ENCODE data around the gene TBC1D1. TPM values are rescaled to one million over a fixed set of nuclear protein-coding genes. Genes with fewer than 3 reads are reported as not detected.

Gene TBC1D1, protein sequence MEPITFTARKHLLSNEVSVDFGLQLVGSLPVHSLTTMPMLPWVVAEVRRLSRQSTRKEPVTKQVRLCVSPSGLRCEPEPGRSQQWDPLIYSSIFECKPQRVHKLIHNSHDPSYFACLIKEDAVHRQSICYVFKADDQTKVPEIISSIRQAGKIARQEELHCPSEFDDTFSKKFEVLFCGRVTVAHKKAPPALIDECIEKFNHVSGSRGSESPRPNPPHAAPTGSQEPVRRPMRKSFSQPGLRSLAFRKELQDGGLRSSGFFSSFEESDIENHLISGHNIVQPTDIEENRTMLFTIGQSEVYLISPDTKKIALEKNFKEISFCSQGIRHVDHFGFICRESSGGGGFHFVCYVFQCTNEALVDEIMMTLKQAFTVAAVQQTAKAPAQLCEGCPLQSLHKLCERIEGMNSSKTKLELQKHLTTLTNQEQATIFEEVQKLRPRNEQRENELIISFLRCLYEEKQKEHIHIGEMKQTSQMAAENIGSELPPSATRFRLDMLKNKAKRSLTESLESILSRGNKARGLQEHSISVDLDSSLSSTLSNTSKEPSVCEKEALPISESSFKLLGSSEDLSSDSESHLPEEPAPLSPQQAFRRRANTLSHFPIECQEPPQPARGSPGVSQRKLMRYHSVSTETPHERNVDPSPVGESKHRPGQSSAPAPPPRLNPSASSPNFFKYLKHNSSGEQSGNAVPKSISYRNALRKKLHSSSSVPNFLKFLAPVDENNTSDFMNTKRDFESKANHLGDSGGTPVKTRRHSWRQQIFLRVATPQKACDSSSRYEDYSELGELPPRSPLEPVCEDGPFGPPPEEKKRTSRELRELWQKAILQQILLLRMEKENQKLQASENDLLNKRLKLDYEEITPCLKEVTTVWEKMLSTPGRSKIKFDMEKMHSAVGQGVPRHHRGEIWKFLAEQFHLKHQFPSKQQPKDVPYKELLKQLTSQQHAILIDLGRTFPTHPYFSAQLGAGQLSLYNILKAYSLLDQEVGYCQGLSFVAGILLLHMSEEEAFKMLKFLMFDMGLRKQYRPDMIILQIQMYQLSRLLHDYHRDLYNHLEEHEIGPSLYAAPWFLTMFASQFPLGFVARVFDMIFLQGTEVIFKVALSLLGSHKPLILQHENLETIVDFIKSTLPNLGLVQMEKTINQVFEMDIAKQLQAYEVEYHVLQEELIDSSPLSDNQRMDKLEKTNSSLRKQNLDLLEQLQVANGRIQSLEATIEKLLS (N-terminal part only)
- 10 to 100 TPM; 16.2 to 41.0 (median 28.3) TPM for total RNA-seq
- 10 to 100 TPM; 22.1 to 23.2 TPM for polyA plus RNA-seq

GRCh38 chr4:37890801-37891259 lies at the start of gene TBC1D1:
TBC1D1 (plus strand) TSS chr4:37891084; CDS start chr4:37902096, 11,012 bp downstream.
- intact Hi-C loops (cut with DNase I) = loop anchor here in 1 of 3 donors (5.0 kb wide), 1 partner anchor 81 kb away; no protein-coding TSS in a partner anchor

DNA sequence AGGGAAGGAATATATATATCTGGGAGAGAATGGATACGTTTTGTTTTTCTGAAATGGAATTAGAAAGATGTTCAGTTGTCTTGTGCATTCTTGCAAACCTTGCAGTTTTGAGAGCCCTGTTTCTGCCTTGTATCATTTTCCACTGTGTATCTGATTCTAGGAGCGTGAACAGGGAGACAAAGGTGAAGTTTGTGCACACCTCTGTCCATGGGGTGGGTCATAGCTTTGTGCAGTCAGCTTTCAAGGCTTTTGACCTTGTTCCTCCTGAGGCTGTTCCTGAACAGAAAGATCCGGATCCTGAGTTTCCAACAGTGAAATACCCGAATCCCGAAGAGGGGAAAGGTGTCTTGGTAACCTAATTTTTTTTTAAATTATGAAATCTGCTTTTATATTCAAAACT lies 46.7 kb upstream of the TBC1D1 start:
- no peak for ATAC-seq

More at GRCh38 chr4:37890801-37891259, at the start of gene TBC1D1:
- Histone ChIP-seq H3K36me3 (no peaks in the 10 kb centered on the region), H3K9me3 (no peaks in the 10 kb centered on the region), H3K4me1 (peaks cover 0 to 3% (median 0%) of the 10 kb centered on the region in 3 donors), H3K27ac (peak within 1 kb of the TSS in 2 of 4 donors; percentile 36 to 55), H3K27me3 (no peaks in the 10 kb centered on the region), H3K4me3 (peak within 1 kb of the TSS; percentile 52 to 92 (median 72))
- peak; percentile 21 to 89 (median 52) for DNase-seq
- WGBS, 2 donors = 0 to 2% methylated on average over 12 to 43 of the region's 43 CpGs
- ATAC-seq = peak; percentile 60 to 68 (median 63)
- TF ChIP-seq, protein P1, sequence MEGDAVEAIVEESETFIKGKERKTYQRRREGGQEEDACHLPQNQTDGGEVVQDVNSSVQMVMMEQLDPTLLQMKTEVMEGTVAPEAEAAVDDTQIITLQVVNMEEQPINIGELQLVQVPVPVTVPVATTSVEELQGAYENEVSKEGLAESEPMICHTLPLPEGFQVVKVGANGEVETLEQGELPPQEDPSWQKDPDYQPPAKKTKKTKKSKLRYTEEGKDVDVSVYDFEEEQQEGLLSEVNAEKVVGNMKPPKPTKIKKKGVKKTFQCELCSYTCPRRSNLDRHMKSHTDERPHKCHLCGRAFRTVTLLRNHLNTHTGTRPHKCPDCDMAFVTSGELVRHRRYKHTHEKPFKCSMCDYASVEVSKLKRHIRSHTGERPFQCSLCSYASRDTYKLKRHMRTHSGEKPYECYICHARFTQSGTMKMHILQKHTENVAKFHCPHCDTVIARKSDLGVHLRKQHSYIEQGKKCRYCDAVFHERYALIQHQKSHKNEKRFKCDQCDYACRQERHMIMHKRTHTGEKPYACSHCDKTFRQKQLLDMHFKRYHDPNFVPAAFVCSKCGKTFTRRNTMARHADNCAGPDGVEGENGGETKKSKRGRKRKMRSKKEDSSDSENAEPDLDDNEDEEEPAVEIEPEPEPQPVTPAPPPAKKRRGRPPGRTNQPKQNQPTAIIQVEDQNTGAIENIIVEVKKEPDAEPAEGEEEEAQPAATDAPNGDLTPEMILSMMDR (IDR thresholded peaks at IDR 0.05) = no peak
- FAIRE-seq = no peak

DNA sequence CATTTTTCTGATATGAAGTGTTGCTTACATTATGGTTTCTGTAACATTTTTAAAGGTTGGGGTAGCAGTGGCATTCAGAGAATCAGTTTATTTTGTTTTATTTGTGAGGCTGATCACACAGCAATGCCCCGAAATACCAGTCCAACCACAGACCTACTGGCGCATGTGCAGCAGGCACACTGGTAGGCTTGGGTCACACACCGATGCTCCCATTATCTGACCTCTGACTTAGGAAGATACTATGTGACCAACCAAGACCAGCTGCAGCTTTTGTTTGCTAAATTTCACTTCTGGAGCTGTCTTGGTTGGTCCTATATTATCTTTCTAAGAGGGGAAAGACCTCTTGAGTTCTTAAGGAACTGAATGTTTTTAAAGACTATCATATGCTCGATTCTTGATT lies 45.7 kb upstream of the TBC1D1 start:
- TF ChIP-seq, protein P1 (IDR thresholded peaks at IDR 0.05) = no peak
- DNase-seq (no peak), FAIRE-seq (no peak), ATAC-seq (no peak)
- H3K4me1 ChIP-seq = no peaks in the 10 kb centered on the region
- no peak overlapping the region for H3K27ac ChIP-seq
- H3K36me3 ChIP-seq = no peaks in the 10 kb centered on the region
- H3K4me3 ChIP-seq = no peak overlapping the region
- 92% methylated on average over 4 of the region's 4 CpGs for WGBS, 2 donors
- no peaks in the 10 kb centered on the region for H3K27me3 ChIP-seq
- intact Hi-C loops (cut with DNase I) = no loop called here
- no peaks in the 10 kb centered on the region for H3K9me3 ChIP-seq

More for the DNA sequence above, 46.7 kb upstream of the TBC1D1 start:
- TF ChIP-seq, protein P1 (IDR thresholded peaks at IDR 0.05) = no peak
- FAIRE-seq = no peak
- Histone ChIP-seq H3K9me3 (no peaks in the 10 kb centered on the region), H3K27me3 (no peaks in the 10 kb centered on the region), H3K27ac (no peak overlapping the region), H3K4me3 (no peak overlapping the region), H3K4me1 (no peaks in the 10 kb centered on the region), H3K36me3 (no peaks in the 10 kb centered on the region)
- intact Hi-C loops (cut with DNase I) = no loop called here
- DNase-seq = no peak
- WGBS, 2 donors = 94 to 97% methylated on average over 5 of the region's 5 CpGs

DNA sequence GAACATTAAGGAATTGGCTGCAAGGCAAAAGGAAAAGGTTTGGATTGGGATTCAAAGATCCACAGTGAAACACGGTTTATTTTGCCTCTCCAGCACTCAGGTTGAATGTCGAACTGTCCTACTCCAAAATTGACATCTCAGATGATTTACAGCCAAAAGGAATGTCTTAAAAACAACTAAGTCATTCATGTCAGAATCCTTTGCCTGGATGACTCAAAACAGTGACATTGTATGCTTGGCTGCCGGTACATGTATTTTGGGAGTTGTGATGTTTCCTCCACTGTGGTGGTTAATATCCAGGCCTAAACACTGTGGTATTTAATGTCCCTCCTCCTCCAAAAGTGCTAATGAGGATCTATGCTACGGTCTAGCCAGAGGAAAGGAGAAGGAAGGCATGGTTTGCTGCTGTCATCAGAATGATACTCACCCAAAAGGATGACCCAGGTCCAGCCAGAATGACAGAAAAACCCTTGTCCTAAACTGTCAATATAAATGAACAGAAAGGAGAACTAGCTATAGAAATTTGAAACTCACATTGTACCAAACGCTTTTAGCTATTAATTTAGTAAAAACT lies 43.5 kb upstream of the TBC1D1 start:
- Histone ChIP-seq H3K9me3 (no peaks in the 10 kb centered on the region), H3K4me3 (no peak overlapping the region), H3K27me3 (no peaks in the 10 kb centered on the region), H3K27ac (no peak overlapping the region), H3K36me3 (no peaks in the 10 kb centered on the region), H3K4me1 (no peaks in the 10 kb centered on the region)
- 57 to 61% methylated on average over 5 of the region's 5 CpGs for WGBS, 2 donors
- ATAC-seq = no peak
- FAIRE-seq = no peak
- TF ChIP-seq, protein P1 (IDR thresholded peaks at IDR 0.05) = no peak
- intact Hi-C loops (cut with DNase I) = no loop called here
- no peak for DNase-seq

Data from pancreas (tissue), 10 donors.